CD4-positive, alpha-beta T cell (primary cell): Measurements from ENCODE around the gene ASTN2. TPM values are rescaled to one million over a fixed set of nuclear protein-coding genes. Genes with fewer than 3 reads are reported as not detected.

Source experiments
- ATAC-seq: fragments of 200-7000 bp; cut with Tn5 transposase; one replicate; pipeline ENCODE4 v1.10.0; 2022; ENCODE audit warnings: mild to moderate bottlenecking; ENCODE audit not compliant: poor library complexity
- CTCF ChIA-PET: fragments of 350-600 bp; sonication (Branson Sonifier 250); formaldehyde crosslinking; loops from one replicate; lab custom pipeline; 2021; ENCODE audit warnings: antibody characterized with exemption, inconsistent platforms; lab: Charles Lee
- POLR2A ChIA-PET: fragments of 350-600 bp; sonication (Branson Sonifier 250); formaldehyde crosslinking; loops from one replicate; lab custom pipeline; 2021; ENCODE audit warnings: antibody characterized with exemption, inconsistent platforms; lab: Charles Lee
- DNase-seq, 14 experiments: peaks; one replicate each; pipeline ENCODE4 v3.0.0-alpha.2; 2013 to 2020; ENCODE audit warnings: mixed read lengths in 2 of 14
- H3K27ac ChIP-seq, 2 donors: one replicate each; pipeline versions ENCODE4 v1.5.1 to v1.7.0; 2013; ENCODE audit warnings: low read length in 2 of 2, low read depth in 1 of 2, mild to moderate bottlenecking in 1 of 2
- H3K27me3 ChIP-seq, 2 experiments: 1 replicate in 1 of 2; 2 replicates in 1 of 2; pipeline versions ENCODE4 v1.6.1 to v1.7.0; 2013; ENCODE audit warnings: low read length in 2 of 2, control low read depth in 1 of 2, mild to moderate bottlenecking in 1 of 2, moderate library complexity in 1 of 2; ENCODE audit not compliant: insufficient read depth in 2 of 2, control insufficient read depth in 1 of 2
- H3K36me3 ChIP-seq: one replicate; pipeline ENCODE4 v1.6.1; 2013; ENCODE audit warnings: low read length, control low read depth; ENCODE audit not compliant: insufficient read depth
- H3K4me1 ChIP-seq: one replicate; pipeline ENCODE4 v1.6.1; 2013; ENCODE audit warnings: low read length, control low read depth; ENCODE audit not compliant: insufficient read depth
- H3K4me3 ChIP-seq: one replicate; pipeline ENCODE4 v1.5.1; 2013; ENCODE audit warnings: mild to moderate bottlenecking, low read length, moderate library complexity
- H3K9me3 ChIP-seq, 2 experiments: 1 replicate in 1 of 2; 2 replicates in 1 of 2; pipeline versions ENCODE4 v1.6.1 to v1.7.0; 2013; ENCODE audit warnings: low read length in 2 of 2, mild to moderate bottlenecking in 2 of 2, control low read depth in 1 of 2, moderate library complexity in 1 of 2; ENCODE audit not compliant: control insufficient read depth in 1 of 2, insufficient read depth in 1 of 2
- H3K27ac Mint-ChIP-seq: one replicate; pipeline ENCODE4 v1.8.0; 2020; ENCODE audit warnings: mixed read lengths
- H3K27me3 Mint-ChIP-seq: one replicate; pipeline ENCODE4 v1.8.0; 2021; ENCODE audit warnings: mixed read lengths
- H3K36me3 Mint-ChIP-seq: one replicate; pipeline ENCODE4 v1.8.0; 2021; ENCODE audit warnings: low read depth, mixed read lengths
- H3K4me1 Mint-ChIP-seq: one replicate; pipeline ENCODE4 v1.8.0; 2021; ENCODE audit warnings: low read depth, mixed read lengths
- H3K4me3 Mint-ChIP-seq: one replicate; pipeline ENCODE4 v1.8.0; 2020; ENCODE audit warnings: mild to moderate bottlenecking, mixed read lengths
- H3K9me3 Mint-ChIP-seq: one replicate; pipeline ENCODE4 v1.8.0; 2020; ENCODE audit warnings: mixed read lengths
- intact Hi-C, 2 experiments: fragments of 100-400 bp; cut with DNase I in 1 of 2; cut with micrococcal nuclease in 1 of 2; formaldehyde crosslinking; loops; one replicate each; pipeline versions ENCODE4 v1.15.1 to v1.9.0; 2023 to 2025; cut with DNase I, micrococcal nuclease
- total RNA-seq, 174 experiments: library from RNA in 2 of 174; stranded (reverse) in 2 of 174; gene quantifications; one replicate each; pipeline ENCODE4 v1.2.3 and lab custom pipeline; 2021 to 2026
- TF ChIP-seq, protein P1 (sequence below): fragments of 200-600 bp; IDR thresholded peaks from one replicate; pipeline ENCODE4 v1.8.0; 2022; ENCODE audit warnings: antibody characterized with exemption, mild to moderate bottlenecking

The ASTN2 gene
- total RNA-seq, 2 experiments from 2014 or later: 2.3 to 2.4 TPM

GRCh38 chr9:116757030-116757429 is 657.8 kb downstream of the ASTN2 start:
- ATAC-seq (no peak), DNase-seq (no peak)
- intact Hi-C loops: no loop called here
- CTCF ChIA-PET: no interaction called here
- no peak overlapping the region for H3K27ac ChIP-seq
- TF ChIP-seq, protein P1, sequence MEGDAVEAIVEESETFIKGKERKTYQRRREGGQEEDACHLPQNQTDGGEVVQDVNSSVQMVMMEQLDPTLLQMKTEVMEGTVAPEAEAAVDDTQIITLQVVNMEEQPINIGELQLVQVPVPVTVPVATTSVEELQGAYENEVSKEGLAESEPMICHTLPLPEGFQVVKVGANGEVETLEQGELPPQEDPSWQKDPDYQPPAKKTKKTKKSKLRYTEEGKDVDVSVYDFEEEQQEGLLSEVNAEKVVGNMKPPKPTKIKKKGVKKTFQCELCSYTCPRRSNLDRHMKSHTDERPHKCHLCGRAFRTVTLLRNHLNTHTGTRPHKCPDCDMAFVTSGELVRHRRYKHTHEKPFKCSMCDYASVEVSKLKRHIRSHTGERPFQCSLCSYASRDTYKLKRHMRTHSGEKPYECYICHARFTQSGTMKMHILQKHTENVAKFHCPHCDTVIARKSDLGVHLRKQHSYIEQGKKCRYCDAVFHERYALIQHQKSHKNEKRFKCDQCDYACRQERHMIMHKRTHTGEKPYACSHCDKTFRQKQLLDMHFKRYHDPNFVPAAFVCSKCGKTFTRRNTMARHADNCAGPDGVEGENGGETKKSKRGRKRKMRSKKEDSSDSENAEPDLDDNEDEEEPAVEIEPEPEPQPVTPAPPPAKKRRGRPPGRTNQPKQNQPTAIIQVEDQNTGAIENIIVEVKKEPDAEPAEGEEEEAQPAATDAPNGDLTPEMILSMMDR: no peak
- no peaks in the 10 kb centered on the region for H3K4me1 ChIP-seq
- H3K27ac Mint-ChIP-seq: no peak overlapping the region
- no peaks in the 10 kb centered on the region for H3K9me3 ChIP-seq
- no peaks in the 10 kb centered on the region for H3K27me3 ChIP-seq
- POLR2A ChIA-PET: no interaction called here
- no peaks in the 10 kb centered on the region for H3K9me3 Mint-ChIP-seq
- no peaks in the 10 kb centered on the region for H3K27me3 Mint-ChIP-seq
- no peak overlapping the region for H3K4me3 ChIP-seq
- no peaks in the 10 kb centered on the region for H3K36me3 Mint-ChIP-seq
- no peaks in the 10 kb centered on the region for H3K4me1 Mint-ChIP-seq
- H3K4me3 Mint-ChIP-seq: no peak overlapping the region
- H3K36me3 ChIP-seq: no peaks in the 10 kb centered on the region

- Histone ChIP-seq H3K27ac (no peak overlapping the region), H3K4me1 (no peaks in the 10 kb centered on the region), H3K4me3 (no peak overlapping the region), H3K36me3 (no peaks in the 10 kb centered on the region), H3K9me3 (no peaks in the 10 kb centered on the region), H3K27me3 (peaks cover 0 to 4% of the 10 kb centered on the region in 2 experiments)
- ATAC-seq: no peak
- Mint-ChIP-seq H3K36me3 (no peaks in the 10 kb centered on the region), H3K27me3 (no peaks in the 10 kb centered on the region), H3K9me3 (no peaks in the 10 kb centered on the region), H3K4me3 (no peak overlapping the region), H3K4me1 (no peaks in the 10 kb centered on the region), H3K27ac (no peak overlapping the region)
- ChIA-PET CTCF (no interaction called here), POLR2A (no interaction called here)
- intact Hi-C loops: no loop called here
- TF ChIP-seq, protein P1: no peak
- DNase-seq: no peak
Observed at GRCh38 chr9:116753389-116753788, 661.5 kb downstream of the ASTN2 start.

- POLR2A ChIA-PET: no interaction called here
- no peaks in the 10 kb centered on the region for H3K36me3 ChIP-seq
- no peaks in the 10 kb centered on the region for H3K4me1 ChIP-seq
- peaks cover 0 to 4% of the 10 kb centered on the region in 2 experiments for H3K27me3 ChIP-seq
- peaks cover 8% of the 10 kb centered on the region for H3K27me3 Mint-ChIP-seq
- ATAC-seq (no peak), DNase-seq (no peak)
- no peak overlapping the region for H3K27ac ChIP-seq
- H3K9me3 ChIP-seq: no peaks in the 10 kb centered on the region
- H3K4me1 Mint-ChIP-seq: no peaks in the 10 kb centered on the region
- CTCF ChIA-PET: no interaction called here
- no peaks in the 10 kb centered on the region for H3K9me3 Mint-ChIP-seq
- TF ChIP-seq, protein P1: no peak
- H3K27ac Mint-ChIP-seq: no peak overlapping the region
- H3K36me3 Mint-ChIP-seq: no peaks in the 10 kb centered on the region
- intact Hi-C loops: no loop called here
- H3K4me3 ChIP-seq: no peak overlapping the region
- no peak overlapping the region for H3K4me3 Mint-ChIP-seq
Observed at GRCh38 chr9:116750510-116750909, 664.3 kb downstream of the ASTN2 start.
